Activated CD4-positive, alpha-beta T cell treated with anti-CD3 and anti-CD28 coated beads for 4 hours (primary cell): Measurements from ENCODE around the gene S1PR4.

Experiments
- DNase-seq, 2 donors: peaks; one replicate each; pipeline ENCODE4 v3.0.0-alpha.2; 2020

The S1PR4 gene, protein sequence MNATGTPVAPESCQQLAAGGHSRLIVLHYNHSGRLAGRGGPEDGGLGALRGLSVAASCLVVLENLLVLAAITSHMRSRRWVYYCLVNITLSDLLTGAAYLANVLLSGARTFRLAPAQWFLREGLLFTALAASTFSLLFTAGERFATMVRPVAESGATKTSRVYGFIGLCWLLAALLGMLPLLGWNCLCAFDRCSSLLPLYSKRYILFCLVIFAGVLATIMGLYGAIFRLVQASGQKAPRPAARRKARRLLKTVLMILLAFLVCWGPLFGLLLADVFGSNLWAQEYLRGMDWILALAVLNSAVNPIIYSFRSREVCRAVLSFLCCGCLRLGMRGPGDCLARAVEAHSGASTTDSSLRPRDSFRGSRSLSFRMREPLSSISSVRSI

DNA sequence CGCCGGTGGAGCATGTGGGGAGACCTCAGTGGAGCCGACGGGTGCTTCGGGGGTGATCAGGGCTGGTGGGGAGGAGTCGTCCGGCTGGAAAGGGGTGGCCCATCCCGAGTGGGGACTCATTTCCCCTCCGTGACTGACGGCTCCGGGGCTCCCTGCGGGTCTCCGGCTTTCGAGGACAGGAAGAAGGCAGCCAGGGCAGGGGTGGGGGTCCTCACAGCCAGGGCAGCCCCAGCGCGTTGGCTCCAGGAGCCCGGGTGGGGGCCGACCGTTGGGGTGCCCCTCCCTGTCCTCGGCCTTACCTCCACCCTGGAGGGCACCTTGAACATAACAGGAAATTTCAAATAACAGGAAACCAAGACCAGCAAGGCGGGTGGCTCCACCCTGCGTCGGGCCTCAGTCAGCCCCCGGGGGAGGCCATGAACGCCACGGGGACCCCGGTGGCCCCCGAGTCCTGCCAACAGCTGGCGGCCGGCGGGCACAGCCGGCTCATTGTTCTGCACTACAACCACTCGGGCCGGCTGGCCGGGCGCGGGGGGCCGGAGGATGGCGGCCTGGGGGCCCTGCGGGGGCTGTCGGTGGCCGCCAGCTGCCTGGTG lies at the start of gene S1PR4:
Gene S1PR4, plus strand, starts transcription at position 393 of the 596 bp plus-strand sequence. Its CDS starts 24 bp downstream, at position 417.
- peak; percentile 49 to 60 for DNase-seq

DNA sequence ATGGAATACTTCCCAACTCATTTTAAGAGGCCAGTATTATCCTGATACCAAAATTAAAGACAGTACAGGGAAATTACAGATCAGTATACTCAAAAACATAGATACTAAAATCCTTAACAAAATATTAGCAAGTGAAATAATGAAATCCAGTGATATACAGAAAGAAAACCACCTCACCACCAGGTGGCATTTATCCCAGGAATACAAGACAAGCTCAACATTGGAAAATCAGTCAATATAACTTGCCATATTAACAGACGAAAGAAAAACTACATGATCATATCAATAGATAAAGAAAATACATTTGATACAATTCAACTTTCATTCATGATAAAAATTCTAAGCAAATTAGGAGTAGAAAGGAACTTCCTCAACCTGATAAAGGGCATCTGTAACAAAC lies 49.5 kb upstream of the S1PR4 start:
- DNase-seq = peak; percentile 43 to 50

GRCh38 chr19:3131168-3131567 lies 47.4 kb upstream of the S1PR4 start:
- DNase-seq = no peak

GRCh38 chr19:3132971-3133792 lies 45.4 kb upstream of the S1PR4 start:
- DNase-seq = peak; percentile 71 to 81

GRCh38 chr19:3133793-3134116 lies 44.8 kb upstream of the S1PR4 start:
- no peak for DNase-seq

DNA sequence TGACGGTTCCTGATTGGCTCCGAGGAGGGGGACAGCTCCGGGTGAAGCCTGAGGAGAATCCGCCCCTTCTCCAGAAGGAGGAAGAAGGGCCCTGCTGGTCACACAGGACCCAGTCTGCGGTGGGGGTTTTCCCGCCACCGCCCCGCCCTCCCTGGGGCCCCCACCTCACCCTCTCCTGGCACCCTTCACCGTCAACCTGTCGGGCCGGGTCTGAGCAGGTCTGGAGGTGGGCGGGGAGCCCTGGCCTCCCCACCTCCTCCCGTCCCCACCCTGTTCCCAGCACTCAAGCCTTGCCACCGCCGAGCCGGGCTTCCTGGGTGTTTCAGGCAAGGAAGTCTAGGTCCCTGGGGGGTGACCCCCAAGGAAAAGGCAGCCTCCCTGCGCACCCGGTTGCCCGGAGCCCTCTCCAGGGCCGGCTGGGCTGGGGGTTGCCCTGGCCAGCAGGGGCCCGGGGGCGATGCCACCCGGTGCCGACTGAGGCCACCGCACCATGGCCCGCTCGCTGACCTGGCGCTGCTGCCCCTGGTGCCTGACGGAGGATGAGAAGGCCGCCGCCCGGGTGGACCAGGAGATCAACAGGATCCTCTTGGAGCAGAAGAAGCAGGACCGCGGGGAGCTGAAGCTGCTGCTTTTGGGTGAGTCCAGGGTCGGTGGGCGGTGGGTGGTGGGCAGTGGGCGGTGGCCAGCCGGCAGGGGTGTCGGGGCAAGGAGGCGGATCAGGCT lies 42.4 kb upstream of the S1PR4 start, which contains the start of gene GNA15:
Gene GNA15, plus strand, starts transcription at position 73 of the 723 bp plus-strand sequence. Its CDS starts 418 bp downstream, at position 491.
- DNase-seq = peak; percentile 41 to 46

DNA sequence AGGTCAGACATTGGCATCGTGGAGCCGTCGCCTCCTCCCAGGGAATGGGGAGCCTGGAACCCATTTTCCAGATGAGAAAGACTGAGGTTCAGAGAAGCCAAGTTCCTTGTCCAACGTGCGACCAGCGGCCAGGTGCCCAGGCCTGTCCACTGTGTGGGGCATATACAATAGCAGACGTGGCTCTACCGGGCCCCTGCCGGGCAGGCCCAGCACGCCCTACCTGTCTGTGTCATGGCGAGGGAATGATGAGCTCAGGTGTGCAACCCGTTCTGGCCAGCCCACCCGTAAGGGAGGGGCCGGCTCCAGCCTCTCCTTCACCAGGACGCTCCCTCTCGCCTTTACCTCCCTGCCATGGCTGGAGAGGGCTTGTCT lies 41.9 kb upstream of the S1PR4 start:
- DNase-seq = no peak

DNA sequence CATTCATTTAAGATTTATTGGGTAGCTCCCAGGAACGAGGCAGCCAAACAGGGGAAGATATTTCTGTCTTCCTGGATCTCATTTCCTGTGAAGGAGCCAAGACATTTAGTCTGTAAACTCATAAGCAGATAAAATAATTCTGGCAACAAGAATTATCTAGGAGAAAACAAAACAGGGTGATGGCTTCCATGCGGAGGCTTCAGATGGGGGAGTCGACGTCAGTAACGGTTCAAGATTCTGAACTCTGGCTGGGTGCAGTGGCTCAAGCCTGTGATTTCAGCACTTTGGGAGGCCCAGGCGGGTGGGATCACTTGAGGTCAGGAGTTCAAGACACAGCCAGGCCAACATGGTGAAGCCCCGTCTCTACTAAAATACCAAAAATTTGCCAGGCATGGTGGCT lies 41.5 kb upstream of the S1PR4 start:
- DNase-seq = no peak

GRCh38 chr19:3138268-3138667 lies 40.3 kb upstream of the S1PR4 start:
- no peak for DNase-seq

- no peak for DNase-seq
These were observed 37.9 kb upstream of the S1PR4 start for GRCh38 chr19:3140667-3141038.

DNA sequence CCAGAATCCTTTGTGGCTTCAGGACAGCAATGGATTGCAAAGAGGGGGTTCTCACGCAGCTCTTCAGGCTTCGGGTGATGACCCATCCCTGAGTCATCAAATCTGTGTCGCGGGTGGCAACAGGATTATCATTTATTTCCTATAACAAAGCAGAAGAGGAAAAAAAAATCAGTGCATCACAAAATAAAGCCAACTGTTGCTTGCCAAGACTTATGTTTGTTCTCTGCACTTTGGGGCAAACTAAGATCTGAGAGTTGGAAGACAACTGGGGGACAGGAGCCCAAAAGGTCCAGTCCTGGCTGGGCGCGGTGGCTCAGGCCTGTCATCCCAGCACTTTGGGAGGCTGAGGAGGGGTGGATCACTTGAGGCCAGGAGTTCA lies 36.3 kb upstream of the S1PR4 start:
- peak; percentile 64 to 71 for DNase-seq

DNA sequence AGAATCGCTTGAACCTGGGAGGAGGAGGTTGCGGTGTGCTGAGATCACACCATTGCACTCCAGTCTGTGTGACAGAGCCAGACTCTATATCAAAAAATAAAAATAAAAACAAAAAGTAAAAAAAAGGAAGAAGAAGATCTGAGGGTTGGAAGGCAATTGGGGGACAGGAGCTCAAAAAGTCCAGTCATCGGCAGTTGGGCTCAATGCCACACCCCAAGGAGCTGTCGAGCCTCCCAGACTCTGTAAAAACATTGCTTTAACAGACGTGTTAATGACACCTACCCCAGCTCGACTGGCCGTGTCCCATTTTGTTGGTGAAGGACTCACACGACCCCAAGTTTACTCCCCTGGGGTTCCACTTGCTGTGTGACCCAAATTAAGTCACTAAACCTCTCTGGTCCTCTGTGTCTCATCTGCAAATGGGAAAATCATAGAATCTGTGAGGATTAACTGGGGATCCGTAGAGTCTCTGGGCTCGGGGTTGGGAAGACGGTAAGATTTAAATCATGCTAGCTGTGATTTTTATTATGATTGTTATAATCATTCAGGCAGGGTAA lies 35.7 kb upstream of the S1PR4 start:
- DNase-seq = no peak

DNA sequence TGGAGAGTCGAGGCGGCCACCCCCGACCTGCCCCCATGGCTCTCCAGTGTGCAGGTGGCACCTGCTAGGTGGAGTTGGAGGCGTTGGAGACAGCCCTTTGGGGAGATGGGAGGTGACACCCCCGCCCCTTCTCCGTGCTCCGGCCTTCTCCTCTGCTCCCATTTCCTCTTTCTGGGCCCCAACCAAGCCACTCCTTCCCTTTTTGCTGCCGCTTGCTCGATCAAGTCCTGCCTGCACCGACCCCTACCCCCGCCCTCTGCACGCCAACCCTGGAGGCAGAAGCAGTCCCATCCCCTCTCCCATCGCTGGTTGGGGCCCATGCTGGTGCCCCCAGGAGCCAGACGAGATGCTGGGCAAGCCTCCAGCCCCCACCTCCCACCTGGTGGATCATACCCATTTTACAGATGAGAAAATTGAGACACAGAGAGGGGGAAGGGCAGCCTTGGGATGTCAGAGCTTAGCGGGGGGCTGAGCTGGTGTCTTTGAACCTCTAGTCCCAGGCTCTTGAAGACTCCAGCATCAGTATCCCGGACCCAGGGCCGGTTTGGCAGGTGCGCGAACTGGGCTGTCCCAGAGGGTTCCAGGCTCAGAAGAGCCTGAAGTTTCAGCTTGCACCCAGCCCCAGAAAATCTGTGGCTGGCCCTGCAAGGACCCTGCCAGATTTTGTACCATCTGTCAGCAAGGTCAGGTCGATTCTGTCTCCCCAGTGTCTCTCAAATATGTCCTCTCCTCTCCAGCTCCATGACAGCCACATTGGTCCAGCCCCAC lies 32.5 kb upstream of the S1PR4 start:
- no peak for DNase-seq

DNA sequence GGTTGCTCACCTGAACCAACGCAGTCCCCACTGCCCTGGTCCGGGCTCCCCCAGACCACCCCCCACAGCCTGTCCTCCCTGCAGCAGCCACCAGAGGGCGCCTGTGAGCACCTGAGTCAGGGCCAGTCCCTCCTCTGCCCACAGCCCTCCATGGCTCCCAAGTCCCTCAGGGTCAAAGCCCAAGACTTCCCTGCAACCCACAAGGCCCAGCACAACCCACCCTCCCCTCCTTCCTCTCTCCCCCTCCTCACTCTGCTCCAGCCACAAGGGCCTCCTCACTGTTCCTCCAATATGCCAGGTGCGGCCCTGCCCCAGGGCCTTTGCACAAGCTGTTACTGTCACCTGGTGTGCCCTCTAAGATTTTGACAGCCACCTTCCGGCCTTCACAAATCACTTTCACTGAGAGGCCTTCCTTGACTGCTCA lies 31.9 kb upstream of the S1PR4 start:
- DNase-seq = peak; percentile 57 to 73

DNA sequence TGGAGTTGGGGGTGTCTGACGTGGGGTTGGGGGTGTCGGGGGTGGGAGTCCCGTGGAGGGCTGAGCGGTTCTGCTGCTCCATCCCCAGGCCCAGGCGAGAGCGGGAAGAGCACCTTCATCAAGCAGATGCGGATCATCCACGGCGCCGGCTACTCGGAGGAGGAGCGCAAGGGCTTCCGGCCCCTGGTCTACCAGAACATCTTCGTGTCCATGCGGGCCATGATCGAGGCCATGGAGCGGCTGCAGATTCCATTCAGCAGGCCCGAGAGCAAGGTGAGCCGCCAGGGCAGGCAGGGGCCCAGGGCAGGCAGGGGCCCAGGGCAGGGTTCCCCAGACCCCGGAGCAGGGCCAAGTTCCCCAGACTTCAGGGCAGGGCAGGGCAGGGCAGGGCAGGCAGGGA lies 30.1 kb upstream of the S1PR4 start:
- no peak for DNase-seq

- DNase-seq = no peak
These were observed 29.5 kb upstream of the S1PR4 start for GRCh38 chr19:3149089-3149488.

DNA sequence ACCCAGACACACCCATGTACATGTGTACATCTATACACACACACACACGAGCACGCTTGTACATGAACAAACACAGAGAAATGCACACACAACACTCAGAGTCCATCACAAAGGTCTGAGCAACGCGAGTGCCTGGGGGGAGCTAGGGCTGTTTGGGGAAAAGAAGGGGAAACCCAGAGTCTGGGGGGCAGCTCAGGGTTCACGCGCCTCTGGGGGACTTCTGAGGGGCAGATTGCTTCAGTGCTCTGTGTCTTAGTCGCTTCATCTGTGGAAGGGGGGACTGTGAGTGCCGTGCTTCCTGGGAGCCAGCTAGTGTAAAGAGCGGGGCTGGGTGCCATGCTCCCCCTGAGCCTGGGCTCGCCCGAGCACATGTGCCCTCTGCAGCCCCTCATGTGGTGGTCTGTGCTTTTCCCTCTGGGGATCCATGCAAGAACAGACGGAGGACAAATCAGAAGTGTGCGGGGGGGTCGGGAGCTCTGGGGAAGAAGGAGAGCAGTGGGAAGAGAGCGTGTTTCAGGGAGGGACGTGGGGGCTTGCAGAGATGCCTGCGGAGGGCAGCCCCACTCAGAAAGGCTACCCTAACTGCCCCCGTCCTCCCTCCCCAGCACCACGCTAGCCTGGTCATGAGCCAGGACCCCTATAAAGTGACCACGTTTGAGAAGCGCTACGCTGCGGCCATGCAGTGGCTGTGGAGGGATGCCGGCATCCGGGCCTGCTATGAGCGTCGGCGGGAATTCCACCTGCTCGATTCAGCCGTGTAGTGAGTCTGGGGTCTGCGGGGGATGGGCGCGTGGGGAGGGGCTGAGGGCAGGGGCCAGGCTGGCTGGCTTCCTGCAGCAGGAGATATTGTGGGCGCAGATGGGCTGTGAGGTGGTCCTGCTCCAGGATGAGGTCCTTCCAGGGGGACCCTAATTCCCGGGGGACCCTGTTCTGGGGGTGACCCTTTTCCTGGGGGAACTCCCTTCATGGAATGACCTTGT lies 28.8 kb upstream of the S1PR4 start:
- DNase-seq = no peak

DNA sequence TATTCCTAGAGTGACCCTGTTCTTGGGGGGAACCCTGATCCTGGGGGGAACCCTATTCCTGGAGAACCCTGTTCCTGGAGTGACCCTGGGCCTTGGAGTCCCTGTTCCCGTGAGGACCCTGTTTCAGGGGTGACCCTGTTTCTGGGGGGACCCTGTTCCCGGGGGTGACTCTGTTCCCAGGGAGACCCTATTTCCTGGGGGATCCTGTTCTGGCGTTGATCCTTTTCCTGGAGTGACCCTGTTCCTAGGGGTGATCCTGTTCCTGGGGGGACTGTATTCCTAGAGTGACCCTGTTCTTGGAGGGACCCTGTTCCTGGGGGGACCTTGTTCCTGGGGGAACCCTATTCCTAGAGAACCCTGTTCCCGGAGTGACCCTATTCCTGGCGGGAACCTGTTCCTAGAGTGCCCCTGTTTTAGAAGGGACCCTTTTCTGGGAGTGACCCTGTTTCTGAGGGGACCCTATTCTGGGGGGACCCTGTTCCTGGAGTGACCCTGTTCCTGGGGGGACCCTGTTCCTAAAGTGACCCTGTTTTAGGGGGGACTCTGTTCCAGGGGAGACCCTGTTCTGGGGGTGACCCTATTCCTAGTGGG lies 27.7 kb upstream of the S1PR4 start:
- no peak for DNase-seq

GRCh38 chr19:3151563-3152418 lies 26.8 kb upstream of the S1PR4 start:
- no peak for DNase-seq
